ELF-1 (cell line): ENCODE results near the gene FKBP5.
"Not testable (repeated sequence)": the region's sequence is repeated elsewhere in the genome, so short reads cannot be mapped to it uniquely, and the experiment has no call there.

Experiments used
- DNase-seq: peaks from one replicate; pipeline ENCODE4 v3.0.0-alpha.2; 2016; ENCODE audit warnings: low read depth, low spot score

FKBP5 gene

GRCh38 chr6:35589201-35589739, 99.4 kb downstream of the FKBP5 start:
- no peak for DNase-seq

- no peak for DNase-seq
Measured at GRCh38 chr6:35587167-35587566, 101.5 kb downstream of the FKBP5 start.

DNA sequence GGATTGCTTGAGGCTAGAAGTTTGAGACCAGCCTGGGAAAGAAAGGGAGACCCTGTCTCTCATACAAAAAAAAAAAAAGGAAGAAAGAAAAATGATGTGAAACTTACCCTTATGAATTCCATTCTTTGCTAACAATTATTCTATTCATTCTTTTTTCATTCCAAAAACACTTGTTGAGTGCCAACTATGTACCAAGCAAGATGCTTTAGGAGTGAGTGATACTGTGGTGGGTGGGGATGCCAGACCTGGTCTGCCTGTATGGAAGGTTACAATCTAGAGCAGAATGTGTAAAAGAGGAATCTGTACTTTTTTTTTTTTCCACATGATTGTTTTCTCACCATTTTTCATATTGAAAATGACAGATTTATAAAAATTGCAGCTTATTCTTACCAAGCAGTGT, 102.2 kb downstream of the FKBP5 start:
- no peak for DNase-seq

DNA sequence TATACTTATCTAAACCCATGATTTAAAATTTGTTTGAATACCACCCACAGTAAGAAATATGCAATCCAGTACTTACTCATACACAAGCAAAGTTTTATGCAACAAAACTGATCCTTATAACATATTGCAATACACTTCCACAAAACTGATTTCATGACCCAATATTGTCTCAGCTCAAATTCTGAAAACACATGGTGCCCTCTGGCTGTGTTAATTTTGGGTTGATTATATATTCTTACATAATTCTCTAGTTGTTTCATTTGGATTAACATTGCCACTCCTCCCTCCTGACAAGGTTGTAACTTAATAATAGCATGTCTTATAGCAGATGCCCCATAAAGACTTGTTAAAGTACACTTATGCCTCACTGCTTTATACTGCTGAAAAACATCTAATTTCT, 103.1 kb downstream of the FKBP5 start:
- DNase-seq, result no peak

DNA sequence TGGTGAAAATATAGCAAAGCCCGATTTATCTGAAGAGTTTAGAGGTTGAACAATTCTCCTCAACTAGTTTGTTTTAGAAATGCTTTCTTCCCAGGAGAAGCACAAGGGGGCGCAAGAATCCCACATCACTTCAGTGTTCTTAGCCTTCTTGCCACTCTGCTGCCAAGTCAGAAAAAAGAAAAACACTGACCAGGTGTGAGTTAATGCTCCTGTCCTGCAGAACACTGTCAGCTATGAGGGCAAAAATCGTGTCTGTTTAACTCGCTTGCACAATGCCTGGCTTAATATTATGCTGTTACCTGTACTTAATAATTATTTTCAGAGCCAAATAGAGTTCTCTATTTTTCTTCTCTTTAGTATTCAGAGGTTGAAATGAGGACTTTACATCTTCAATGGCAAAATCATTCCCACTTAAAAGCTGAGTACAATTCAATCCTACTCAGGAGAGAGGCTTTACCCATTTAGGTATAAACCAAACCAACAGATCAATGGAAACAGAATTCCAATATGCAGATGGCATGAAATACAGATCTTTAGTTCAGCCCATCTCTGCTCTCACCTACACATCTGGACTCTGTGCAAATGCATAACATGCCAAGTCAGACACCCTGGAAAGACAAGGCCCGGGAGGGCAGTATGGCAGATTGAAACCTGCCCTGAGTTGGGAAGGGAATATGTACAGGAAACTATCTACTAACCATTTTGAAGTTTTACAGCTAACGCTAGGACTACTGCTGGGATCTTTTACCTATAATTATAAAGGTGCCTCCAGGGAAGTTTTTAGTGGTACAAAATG, 104.6 kb downstream of the FKBP5 start:
- DNase-seq, result peak; percentile 64

DNA sequence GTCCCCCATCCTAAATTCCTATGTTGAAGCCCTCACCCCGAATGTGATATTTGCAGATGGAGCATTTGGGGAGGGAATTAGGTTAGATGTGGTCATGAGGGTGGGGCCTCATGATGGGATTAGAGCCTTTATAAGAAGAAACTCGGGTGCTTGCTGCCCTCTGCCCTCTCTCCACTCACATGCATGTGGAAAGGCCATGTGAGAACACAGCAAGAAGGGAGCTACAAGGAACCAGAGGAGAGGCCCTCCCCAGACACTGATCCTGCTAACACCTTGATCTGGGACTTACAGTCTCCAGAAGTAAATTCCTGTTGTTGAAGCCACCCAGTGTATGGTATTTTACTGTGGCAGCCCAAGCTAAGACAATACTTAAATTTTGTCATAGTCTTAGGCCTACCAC, 106.4 kb downstream of the FKBP5 start:
- no peak for DNase-seq

GRCh38 chr6:35581633-35582032, 107.1 kb downstream of the FKBP5 start:
- DNase-seq, result no peak

- no peak for DNase-seq
Measured at GRCh38 chr6:35580836-35581235, 107.9 kb downstream of the FKBP5 start.

DNA sequence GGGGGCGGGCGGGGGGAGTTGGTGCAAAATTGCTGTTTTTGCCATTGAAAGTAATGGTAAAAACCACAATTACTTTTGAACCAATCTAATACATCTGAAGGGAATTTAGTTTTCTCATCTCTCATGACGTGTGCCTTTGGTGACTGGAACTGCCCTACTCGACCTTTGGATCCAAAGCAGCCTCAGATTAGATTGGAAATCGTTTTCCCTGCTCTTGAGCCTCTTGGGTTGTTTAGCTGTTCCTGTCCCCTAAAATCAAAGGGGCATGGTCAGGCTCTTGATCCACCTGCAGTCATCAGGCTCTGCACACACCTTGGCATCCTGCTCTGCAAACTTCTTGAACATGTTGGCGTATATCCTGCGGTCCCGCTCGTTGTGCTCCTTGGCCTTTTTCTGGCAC, 112.0 kb downstream of the FKBP5 start:
- DNase-seq, result no peak

DNA sequence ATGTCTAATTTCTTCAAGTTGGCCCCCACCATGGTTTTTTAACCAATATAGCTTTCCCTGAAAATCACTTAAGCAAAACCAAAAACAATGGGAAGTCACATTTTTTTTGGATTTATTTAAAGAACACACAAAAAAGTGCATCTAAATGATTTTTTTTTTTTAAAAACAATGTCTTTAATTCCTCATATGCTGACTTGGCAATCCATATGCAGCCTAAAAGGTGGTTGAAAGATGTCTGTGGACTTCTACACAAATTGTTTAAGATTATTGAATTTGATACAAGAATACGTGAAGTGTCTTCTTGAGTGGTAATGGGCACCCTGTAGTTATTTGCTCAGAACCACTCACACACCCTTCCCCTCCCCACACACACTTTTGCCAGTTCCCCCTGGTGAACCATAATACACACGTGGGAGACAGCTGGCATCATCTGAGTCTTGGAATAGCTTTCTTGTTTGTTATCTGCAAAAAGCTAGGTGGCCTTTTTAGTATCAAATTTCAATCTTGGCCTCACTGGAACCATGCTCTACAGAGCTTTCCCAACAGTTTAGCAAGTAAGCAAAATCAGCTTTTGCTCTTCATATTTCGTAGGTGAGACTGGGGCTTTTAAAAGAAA, 115.1 kb downstream of the FKBP5 start:
- DNase-seq, result no peak

DNA sequence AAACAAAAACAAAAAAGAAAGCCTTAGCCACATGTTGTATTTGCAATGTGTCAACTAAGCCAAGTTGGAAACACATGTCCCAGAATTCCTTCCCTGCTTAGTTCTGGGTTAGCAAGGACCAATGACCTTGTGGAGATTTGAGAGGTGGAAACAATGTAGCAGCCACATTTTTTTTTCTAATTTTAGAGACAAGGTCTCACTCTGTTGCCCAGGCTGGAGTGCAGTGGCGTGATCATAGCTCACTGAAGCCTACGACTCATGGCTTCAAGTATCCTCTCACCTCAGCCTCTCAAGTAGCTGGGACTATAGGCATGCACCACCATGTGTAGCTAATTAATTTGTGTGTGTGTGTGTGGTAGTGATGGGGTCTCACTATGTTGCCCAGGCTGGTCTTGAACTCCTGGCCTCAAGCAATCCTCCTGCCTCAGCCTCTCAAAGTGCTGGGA, 117.8 kb downstream of the FKBP5 start:
- DNase-seq, result not testable (repeated sequence)

DNA sequence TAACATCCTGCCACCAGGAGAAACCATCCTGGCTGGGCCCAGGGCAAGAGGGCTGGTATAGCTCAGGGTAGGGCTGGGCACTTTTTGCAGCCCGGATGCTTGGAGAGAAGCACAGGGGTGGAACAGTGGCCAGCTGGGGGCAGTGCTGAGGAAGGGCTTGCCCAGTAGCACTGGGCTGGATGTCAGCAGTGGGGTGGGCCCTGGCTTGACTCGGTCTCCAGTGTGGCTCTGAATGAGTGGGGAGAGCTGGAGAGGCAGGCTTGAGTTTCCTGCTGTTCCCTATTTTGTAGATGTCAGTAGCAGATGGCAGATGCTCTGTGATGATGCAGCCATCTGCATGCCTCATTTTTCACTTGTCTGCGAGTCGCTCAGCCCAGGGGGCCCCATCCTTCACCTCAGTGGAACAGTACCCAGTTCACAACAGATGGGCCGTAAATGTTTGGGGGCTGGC, 119.7 kb downstream of the FKBP5 start:
- DNase-seq, result peak; percentile 51

DNA sequence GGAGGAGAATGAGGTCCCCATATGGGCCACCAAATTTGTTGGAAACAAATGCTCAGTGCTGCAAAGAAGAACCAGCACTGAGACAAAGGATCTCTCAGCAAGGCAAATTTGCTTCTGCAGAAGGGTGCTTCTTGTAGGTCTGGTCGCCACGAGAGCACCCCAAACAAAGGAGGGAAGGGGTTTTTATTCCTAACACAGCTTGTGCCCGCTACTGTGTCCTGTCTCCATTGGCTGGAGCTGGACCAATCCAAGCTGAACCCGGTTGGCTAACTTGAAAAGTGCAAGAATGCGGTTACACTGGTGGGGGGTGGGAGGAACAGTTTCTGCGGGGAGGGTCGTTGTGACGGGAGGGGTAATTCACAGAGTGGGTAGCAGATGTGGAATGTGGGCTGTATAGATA, 121.9 kb downstream of the FKBP5 start:
- no peak for DNase-seq

GRCh38 chr6:35564733-35565132, 124.0 kb downstream of the FKBP5 start:
- no peak for DNase-seq

DNA sequence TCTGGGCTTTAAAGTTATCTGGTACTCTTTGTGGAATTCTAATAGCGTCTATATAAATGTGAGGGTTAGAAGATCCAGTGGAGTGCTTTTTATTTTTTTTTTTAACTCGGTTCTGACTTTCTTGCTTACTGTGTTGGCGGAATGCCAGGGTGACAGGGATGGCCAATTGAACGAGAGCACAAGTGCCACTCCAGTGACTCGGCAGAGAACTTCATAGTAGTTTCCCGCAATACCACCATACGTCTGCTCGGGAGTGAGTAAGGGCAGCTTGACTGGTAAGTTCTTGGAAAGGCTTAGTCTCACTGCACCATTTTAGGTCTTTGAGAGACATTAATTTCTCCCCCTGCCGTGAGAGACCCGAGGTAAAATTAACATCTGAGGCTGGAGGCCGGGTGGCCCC, 126.7 kb downstream of the FKBP5 start:
- no peak for DNase-seq

DNA sequence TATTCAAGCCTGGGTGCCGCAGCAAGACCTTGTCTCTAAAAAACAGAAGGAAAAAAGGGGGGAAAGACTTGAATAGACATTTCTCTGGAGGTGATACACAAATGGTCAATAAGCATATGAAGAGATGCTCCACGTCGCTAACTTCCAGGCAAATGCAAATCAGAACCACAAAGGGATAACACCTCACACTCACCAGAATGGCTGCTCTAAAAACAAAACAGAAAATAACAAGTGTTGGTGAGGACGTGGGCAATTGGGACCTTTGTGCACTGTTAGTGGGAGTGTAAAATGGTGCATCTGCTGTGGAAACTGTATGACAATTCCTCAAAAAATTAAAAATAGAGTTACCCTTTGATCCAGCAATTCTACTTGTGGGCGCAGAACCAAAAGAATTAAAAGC, 127.6 kb downstream of the FKBP5 start:
- no peak for DNase-seq

DNA sequence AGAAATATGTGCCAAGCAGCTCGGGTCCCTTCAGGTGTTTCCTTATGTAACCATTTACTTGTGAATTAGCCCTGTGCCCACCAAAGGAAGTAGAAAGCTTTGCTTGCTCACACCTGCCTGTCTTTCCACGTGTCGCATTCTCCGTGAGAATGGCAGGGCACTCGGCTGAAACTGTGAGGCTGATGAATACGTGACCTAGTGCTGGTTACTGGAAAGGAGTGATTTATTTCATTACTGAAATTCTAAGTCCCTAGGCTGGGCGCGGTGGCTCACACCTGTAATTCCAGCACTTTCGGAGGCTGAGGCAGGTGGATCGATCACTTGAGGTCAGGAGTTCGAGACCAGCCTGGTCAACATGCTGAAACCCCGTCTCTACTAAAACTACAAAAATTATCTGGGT, 130.1 kb downstream of the FKBP5 start:
- DNase-seq, result no peak

GRCh38 chr6:35557239-35557638, 131.5 kb downstream of the FKBP5 start:
- DNase-seq, result no peak

DNA sequence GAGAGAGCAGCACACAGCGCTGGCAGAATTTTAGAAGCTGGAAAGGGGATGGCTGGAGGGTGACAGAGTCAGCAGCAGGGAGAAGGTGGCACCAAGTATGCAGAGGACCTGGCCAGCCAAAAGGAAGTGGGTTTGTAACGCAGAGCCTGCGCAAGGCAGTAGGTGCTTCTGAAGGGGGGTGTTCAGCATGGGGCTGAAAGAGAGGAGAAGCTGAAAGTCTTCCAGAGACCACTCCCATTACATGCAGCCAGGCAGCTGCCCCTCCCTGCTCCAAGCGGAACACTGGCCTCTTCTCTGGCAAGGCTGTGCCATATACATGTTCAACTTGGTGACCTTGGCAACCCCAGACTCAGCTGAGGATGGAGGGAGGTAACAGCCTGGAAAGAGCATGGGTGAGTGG, 133.9 kb downstream of the FKBP5 start:
- DNase-seq, result no peak

DNA sequence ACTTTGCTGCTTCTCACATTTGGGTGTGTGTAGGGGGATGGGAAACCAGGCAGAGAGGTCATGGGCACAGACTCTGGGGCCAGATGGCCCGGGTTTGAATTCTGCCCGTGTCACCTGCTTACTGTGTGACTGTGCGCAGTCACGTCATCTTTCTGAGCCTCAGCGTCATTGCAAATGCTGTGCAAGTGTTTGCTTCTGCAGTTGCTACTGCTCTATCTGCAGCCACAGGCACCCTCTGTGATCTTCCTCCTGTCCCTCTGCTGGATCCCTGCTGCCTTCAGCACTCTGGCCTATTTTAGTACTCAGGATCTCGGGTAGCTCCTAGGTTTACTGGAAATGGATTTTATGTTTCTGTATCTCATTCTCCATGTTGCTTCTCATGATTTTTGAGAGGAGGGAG, 135.4 kb downstream of the FKBP5 start:
- DNase-seq, result no peak

DNA sequence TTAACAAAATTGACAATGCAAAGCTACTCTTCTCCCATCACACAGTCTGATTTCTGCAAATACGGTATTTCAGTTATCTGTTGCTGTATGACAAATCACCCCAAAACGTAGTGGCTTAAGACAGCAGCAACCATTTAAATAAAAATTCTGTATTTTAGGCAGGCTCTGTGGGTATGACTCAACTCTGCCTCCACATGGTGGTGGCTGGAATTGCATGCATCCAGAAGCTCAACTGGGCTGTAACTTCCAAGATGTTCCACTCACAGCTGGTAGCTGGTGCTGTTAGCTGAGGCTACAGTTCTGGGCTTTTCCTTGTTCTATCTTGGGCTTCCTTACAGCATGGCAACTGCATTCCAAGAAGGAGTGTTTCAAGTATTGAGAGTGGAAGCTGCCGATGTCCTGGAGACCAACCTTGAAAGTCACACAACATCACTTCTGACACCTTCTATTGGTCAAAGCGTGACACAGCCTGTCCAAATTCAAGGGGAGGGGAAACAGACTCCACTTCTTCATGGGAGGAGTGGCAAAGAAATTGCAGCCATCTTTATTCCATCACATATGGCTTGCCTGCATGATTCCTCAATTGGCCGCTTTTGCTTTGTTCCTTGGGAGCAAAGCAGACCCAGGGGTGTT, 136.3 kb downstream of the FKBP5 start:
- DNase-seq, result peak; percentile 81

DNA sequence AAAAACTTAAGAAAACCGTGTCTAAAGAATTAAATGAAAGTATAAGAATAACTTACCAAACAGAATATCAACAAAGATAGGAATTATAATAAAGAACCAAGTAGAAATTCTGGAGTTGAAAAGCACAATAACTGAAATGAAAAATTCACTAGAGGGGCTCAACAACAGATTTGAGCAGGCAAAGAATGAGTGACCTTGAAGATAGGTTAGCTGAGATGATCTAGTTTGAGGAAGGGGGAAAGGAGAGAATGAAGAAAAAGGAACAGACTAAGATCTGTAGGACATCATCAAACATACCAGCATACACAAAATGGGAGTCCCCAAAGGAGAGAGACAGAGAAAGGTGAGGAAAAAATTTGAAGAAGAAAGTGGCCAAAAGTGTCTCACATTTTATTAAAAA, 138.3 kb downstream of the FKBP5 start:
- DNase-seq, result no peak

DNA sequence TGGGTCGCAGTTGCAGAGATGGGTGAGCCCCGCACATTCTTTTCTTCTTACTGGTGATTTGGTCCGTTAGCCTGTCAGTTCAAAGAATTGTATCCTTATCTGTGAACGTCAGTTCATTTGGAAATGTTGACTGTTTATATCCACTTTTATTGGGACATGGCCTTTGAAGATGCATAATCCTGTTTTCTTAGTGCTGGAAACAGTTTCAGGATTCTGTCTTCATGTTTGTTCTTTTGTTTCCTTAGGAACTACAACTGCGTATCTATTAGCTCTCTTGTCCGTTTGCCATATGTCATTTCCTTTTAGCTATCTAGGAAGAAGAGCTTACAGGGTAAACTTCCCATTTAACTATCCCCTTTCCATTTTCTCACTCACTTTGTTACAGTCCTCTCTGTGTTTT, 141.0 kb downstream of the FKBP5 start:
- no peak for DNase-seq
